Activated T-cell treated with anti-CD3 and anti-CD28 coated beads for 48 hours (primary cell): ENCODE results near the gene MAPKAPK2.

ENCODE experiments used
- DNase-seq: peaks from one replicate; pipeline ENCODE4 v3.0.0-alpha.2; 2020; ENCODE audit warnings: low read depth

The MAPKAPK2 gene

GRCh38 chr1:206661161-206661820 lies 23.4 kb upstream of the MAPKAPK2 start:
- DNase-seq, result no peak

GRCh38 chr1:206662396-206663092 lies 22.2 kb upstream of the MAPKAPK2 start:
- DNase-seq, result no peak

- no peak for DNase-seq
Observed at GRCh38 chr1:206663362-206663761, 21.3 kb upstream of the MAPKAPK2 start.

GRCh38 chr1:206663832-206664652 lies 20.7 kb upstream of the MAPKAPK2 start:
- DNase-seq, result peak; percentile 56

GRCh38 chr1:206664740-206665139 lies 20.0 kb upstream of the MAPKAPK2 start:
- no peak for DNase-seq

GRCh38 chr1:206666031-206666561 lies 18.6 kb upstream of the MAPKAPK2 start:
- DNase-seq, result no peak

GRCh38 chr1:206666954-206667665 lies 17.6 kb upstream of the MAPKAPK2 start:
- DNase-seq, result no peak

GRCh38 chr1:206668351-206668750 lies 16.4 kb upstream of the MAPKAPK2 start:
- no peak for DNase-seq

GRCh38 chr1:206668874-206669410 lies 15.8 kb upstream of the MAPKAPK2 start:
- DNase-seq, result no peak

GRCh38 chr1:206672011-206672688 lies 12.6 kb upstream of the MAPKAPK2 start:
- DNase-seq, result no peak

GRCh38 chr1:206672844-206673758 lies 11.6 kb upstream of the MAPKAPK2 start:
- DNase-seq, result no peak

- DNase-seq, result no peak
Observed at GRCh38 chr1:206674236-206674635, 10.5 kb upstream of the MAPKAPK2 start.

- no peak for DNase-seq
Observed at GRCh38 chr1:206674745-206675175, 9.9 kb upstream of the MAPKAPK2 start.

- no peak for DNase-seq
Observed at GRCh38 chr1:206676499-206676898, 8.2 kb upstream of the MAPKAPK2 start.

GRCh38 chr1:206678490-206678889 lies 6.2 kb upstream of the MAPKAPK2 start:
- DNase-seq, result no peak

GRCh38 chr1:206679738-206680211 lies 4.9 kb upstream of the MAPKAPK2 start:
- DNase-seq, result no peak

- DNase-seq, result no peak
Observed at GRCh38 chr1:206680279-206680678, 4.4 kb upstream of the MAPKAPK2 start.

- DNase-seq, result no peak
Observed at GRCh38 chr1:206681359-206681758, 3.3 kb upstream of the MAPKAPK2 start.

GRCh38 chr1:206682111-206682510 lies 2.6 kb upstream of the MAPKAPK2 start:
- no peak for DNase-seq

- no peak for DNase-seq
Observed at GRCh38 chr1:206683313-206683712, 1.4 kb upstream of the MAPKAPK2 start.
